AML-193 (cell line): ENCODE data around the gene STKLD1.
"Not testable (repeated sequence)": the region's sequence is repeated elsewhere in the genome, so short reads cannot be mapped to it uniquely, and the experiment has no call there.

Experiments
- DNase-seq, 2 experiments: peaks; one replicate each; lab custom pipeline; 2025; lab: John Stamatoyannopoulos, UW

The STKLD1 gene

DNA sequence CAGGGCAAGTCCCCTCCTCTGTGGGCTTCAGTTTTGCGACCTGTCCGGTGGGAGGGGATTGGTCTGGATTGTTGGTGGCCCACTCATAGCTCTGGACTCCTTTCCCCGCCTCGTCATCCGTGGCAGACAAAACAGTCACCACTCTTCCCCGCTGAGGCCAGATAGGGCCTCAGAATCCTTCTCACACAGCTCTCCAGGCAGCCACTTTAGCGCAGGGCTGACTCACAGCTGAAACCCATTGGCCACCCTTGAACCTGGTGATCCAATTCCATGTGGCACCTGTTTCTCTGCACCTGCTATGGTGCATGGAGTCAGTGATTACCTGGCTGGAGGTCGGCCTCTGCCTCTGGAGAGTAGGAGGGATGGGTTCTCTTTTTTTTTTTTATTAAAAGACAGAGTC is 67.8 kb downstream of the STKLD1 start:
- no peak for DNase-seq

DNA sequence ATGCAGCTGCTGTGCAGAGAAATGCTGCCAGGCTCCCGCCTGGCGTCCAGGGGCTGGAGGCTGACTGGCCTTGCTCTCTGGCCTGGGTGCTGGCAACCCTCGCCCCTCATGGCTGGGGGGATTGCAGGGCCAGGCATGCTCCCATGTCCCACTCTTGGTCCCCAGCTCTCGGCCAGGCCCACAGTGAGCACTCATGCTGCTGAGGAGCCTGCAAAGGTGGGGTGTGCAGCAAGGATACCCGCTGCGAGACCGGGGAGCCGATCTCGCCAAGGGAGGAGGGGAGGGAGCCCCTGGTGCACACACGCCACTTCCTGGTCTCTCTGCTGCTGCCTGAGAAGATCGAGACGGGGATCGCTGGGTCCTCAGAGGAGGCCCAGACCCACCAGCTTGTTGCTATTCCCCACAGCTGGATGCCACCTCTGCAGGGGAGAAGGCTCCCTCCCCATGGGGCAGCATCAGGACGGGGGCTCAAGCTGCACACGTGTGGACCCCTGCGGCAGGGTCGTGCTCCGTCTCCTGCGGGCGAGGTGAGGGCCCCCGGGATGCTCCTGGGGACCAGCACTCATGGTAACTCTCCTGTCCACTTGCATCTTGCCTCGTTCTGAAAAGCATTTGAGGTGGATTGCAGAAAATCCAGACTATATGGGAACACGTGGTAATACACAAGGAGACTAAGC is 69.3 kb downstream of the STKLD1 start:
- DNase-seq, result no peak

DNA sequence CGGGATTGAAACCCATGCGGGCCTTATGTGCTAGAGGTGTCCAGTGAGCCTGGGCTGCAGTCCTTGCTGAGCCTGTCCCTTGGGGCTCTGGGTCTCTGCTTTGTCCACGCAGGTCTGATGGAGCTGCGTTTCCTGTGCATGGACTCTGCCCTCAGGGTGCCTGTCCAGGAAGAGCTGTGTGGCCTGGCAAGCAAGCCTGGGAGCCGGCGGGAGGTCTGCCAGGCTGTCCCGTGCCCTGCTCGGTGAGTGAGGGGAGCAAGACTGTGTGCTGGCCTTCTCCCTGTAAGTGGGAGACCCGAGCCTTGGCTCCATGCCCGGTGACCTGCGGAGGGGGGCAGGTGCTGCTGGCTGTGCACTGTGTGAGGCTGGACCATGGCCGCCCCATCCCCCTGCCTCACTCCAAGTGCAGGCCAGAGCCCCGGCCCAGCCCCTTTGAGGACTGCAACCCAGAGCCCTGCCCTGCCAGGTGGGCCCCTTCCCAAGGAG is 72.4 kb downstream of the STKLD1 start:
- DNase-seq, result no peak

DNA sequence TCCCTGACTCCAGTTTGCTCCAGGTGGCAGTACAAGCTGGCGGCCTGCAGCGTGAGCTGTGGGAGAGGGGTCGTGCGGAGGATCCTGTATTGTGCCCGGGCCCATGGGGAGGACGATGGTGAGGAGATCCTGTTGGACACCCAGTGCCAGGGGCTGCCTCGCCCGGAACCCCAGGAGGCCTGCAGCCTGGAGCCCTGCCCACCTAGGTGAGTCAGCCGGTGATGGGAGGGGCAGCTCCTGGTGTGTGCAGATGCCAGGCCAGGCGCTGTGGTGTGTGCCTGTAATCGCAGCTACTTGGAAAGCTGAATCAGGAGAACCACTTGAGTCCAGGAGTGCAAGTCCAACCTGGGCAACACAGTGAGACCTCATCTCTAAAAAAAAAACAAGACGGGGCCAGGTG is 73.6 kb downstream of the STKLD1 start:
- DNase-seq, result no peak

DNA sequence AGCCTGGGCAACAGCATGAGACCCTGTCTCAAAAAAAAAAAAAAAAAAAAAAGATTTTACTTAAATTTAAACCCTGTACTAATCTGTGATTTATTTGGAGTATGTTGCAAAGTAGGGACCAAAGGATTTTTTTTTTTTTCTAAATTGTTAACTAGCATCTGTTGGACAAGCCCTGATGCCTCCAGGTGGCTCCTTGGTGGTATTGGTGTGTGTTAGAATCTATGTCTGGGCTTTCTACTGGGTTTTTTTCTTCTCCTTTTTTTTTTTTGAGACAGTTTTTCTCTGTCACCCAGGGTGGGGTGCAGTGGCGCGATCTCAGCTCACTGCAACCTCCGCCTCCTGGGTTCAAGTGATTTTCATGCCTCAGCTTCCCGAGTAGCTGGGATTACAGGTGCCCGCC is 75.7 kb downstream of the STKLD1 start:
- DNase-seq, result not testable (repeated sequence)

DNA sequence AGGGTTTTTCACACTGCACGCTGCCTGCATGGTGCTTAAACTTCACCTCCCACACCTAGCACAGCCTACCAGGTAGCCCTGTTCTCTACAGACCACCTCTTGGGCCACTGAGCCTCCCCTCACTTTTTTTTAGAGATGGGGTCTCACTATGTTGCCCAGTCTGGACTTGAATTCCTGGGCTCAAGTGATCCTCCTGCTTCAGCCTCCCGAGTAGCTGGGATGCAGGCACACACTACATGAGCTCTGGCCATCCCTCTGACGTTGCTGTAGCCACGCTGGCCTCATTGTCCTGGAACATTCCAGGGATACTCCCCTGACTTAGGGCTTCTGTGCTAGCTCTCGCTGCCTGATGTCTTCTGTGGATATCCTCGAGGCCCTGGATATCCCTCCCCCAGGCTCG is 76.4 kb downstream of the STKLD1 start:
- no peak for DNase-seq

DNA sequence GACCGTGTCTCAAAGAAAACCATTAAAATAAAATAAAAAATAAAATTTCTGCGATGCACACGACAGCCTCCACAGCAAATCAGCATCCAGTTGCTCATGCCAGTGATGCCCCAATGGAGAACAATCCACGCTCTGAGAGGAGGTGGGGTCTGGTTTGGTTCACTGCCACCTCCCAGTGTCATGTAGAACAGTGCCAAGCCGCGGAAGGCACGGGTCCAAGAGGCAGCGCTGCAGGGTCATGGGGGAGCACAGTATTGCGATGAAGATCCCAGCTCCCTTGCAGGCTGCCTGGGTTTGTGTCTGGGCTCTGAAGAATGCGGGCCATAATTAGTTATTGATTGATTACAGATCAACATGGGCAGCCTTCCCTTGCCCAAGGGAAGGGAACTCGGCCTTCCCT is 77.5 kb downstream of the STKLD1 start:
- DNase-seq, result no peak

DNA sequence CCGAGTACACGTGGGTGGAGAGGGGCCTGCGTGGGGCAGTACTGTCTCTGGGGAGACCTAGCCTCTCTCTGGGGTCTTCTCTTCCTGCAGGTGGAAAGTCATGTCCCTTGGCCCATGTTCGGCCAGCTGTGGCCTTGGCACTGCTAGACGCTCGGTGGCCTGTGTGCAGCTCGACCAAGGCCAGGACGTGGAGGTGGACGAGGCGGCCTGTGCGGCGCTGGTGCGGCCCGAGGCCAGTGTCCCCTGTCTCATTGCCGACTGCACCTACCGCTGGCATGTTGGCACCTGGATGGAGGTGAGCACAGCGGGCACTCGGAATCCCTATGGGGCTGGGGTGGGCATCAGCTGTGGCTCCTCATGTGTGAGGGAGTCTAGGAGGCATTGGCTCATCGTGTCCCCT is 78.2 kb downstream of the STKLD1 start:
- DNase-seq, result no peak

DNA sequence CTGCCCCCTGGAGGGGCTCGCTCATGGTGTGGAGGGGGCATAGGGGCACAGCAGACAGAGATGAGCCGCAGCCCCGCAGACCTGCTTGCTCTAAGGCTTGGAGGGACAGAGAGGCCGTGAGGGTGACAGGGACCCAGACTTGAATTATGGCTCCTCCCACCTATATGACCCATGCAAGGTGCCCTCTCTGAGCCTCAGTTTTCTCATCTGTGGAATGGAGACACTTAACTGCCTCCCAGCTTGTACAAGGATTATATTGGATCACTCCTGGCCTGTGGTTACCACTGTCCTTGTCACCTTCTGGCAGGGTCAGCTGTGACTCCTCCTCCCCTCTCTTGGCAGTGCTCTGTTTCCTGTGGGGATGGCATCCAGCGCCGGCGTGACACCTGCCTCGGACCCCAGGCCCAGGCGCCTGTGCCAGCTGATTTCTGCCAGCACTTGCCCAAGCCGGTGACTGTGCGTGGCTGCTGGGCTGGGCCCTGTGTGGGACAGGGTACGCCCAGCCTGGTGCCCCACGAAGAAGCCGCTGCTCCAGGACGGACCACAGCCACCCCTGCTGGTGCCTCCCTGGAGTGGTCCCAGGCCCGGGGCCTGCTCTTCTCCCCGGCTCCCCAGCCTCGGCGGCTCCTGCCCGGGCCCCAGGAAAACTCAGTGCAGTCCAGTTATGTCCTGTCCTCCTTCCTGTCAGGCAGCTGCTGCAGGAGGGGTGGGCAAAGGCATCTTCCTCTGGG is 78.9 kb downstream of the STKLD1 start:
- DNase-seq, result no peak
